Stimulated activated naive CD4-positive, alpha-beta T cell treated with Interleukin-2 at 50 U/mL for 16 hours (primary cell): ENCODE data around the gene RAD17.
"Not testable (repeated sequence)": the region's sequence is repeated elsewhere in the genome, so short reads cannot be mapped to it uniquely, and the experiment has no call there.

ENCODE experiments used
- DNase-seq: peaks from one replicate; lab custom pipeline; 2025; lab: John Stamatoyannopoulos, UW

Gene RAD17

DNA sequence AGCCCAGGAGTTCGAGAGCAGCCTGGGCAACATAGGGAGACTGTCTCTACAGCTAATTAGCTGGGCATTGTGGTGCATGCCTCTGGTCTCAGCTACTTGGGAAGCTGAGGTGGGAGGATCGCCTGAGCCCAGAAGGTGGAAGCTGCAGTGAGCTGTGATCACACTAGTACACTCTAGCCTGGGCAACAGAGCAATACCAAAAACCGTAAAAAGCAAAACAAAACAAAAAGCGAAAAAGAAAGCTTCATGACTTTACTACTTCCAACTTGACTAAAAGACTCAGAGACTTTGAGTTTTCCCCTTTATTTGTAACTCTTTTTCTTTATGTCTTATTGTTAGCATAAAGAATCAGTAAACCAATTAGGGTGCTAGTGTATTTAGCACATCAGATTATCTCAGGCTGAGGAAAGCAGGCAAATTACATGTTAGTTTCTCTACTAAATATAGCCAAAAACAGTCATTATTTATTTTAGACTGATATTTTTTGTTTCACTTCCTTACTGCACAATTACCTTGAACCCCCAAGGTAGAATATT is 5.4 kb downstream of the RAD17 start:
- DNase-seq, result no peak

DNA sequence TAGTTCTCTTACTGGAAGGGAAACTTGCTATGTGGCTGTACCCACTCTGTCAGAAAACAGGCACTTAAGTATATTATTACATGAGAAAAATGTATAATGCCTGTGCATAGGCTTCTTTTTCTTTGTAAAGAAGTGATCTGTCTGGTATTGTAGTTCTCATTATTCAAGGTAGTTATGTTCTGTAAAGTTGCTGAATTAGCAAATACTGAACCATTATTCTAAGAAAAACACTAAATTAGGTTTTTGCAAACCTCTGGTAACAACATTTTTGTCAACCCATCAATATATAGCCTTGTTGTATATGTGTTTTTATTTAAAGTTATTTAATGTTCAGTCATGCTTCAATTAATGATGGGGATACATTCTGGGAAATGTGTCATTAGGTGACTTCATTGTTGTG is 8.8 kb downstream of the RAD17 start:
- DNase-seq, result no peak

DNA sequence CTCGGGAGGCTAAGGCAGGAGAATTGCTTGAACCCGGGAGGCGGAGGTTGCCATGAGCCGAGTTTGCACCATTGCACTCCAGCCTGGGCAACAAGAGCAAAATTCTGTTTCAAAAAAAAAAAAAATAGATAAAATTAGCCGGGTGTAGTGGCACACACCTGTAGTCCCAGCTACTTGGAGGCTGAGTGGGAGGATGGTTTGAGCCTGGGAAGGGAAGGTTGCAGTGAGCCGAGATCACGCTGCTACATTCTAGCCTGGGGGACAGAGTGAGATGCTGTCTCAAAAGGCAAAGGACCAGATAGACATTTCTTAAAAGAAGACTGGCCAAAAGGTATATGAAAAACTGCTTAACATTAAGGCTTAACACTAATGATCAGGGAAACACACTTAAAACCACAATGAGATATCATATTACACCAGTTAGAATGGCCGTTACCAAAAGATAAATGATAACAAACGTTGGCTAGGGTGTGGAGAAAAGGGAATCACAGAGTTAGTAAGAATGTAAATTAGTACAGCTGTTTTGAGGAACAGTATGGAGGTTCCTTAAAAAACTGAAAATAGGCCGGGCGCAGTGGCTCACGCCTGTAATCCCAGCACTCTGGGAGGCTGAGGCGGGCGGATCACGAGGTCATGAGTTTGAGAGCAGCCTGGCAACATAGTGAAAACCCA is 35.2 kb downstream of the RAD17 start:
- DNase-seq, result no peak

DNA sequence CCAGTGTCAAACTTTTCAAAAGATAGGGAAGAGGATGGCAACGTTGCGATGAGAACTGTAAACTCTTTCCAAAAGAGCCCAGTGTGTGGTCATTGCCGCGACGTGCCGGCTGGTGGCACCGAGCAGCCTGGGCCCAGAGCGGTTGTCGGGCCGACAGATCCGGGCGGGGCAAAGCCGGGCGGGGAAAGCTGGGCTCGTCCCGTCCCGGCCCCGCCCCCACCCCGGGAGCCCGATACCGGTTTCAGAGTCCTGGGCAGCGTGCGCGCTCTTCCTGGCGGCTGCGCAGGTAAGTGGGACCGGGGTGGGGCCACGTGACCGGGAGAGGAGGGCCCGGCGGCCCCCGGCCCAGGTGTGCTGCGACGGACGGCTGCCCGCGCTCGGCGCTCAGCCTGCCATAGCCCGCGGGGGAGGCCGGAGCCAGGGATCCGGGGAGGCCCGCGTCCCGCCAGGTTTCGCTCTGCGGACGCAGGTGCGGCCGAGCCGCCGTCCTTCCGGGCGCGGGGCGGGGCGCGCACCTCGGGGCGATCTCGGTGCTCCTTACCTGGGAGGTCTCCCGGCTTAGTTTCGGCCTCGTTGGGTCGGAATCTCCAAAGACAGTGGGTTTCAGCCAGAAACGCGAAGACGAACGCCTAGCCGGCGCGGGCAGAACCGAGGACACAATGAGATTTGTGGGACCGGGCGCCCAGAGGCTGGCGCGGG is 45.4 kb downstream of the RAD17 start, which contains the start of gene MARVELD2:
Gene MARVELD2 (plus strand): TSS at position 232 of the 699 bp plus-strand sequence. CDS start 4,270 bp downstream, outside the sequence.
- peak; percentile 42 for DNase-seq

DNA sequence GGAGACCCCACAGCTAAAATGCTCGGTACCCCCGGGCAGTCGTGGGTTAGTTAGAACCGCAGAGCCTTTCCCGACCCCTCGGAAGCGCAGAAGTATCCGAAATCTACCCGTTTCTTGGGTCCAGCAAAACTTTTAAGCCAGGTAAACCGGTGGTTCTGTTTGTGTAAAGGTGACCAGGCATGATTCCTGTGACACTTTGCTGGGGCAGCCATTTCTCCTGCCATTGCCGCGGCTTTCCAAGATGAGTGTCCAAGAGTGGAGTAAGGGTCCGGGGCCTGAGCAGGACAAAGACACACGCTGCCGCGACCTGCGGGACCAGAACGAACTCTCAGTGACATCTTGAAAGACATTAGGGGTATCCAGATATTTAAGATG is 46.0 kb downstream of the RAD17 start:
- DNase-seq, result no peak

DNA sequence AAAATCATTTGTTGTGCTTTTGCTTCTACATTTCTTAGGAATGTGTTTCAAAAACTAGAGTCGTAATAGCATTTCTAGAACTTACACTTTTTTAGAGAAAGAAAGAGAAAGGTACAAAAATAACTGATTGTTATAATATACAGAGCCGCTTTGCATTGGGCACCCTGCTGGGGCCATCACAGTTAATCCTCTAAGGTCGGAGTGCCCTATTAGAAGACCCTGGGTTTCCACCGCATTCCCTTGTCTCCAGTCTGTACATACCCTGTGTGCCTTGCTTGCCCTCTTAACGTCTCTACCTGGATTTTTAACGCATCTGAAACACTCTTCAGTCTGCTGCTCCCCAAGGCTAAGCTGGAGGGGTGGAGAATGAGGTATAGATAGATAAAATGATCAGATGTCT is 46.6 kb downstream of the RAD17 start:
- no peak for DNase-seq

DNA sequence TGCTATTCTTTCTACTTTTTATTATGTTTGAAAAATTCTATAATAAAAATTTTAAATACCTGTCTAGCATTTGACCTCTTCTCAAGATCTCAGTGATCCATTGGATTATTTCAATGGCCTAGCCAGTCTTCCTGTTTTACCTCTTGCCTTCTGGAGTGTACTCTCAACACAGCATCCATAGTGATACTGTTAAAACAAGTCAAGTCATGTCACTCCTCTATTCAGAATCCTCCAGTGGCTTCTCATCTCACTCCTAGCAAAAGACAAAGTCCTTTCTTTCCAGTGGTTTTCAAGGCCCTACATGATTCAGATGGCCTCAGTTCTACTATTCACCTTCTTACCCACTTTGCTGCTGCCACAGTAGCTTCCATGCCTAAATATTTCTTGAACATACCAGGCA is 47.1 kb downstream of the RAD17 start:
- DNase-seq, result no peak

DNA sequence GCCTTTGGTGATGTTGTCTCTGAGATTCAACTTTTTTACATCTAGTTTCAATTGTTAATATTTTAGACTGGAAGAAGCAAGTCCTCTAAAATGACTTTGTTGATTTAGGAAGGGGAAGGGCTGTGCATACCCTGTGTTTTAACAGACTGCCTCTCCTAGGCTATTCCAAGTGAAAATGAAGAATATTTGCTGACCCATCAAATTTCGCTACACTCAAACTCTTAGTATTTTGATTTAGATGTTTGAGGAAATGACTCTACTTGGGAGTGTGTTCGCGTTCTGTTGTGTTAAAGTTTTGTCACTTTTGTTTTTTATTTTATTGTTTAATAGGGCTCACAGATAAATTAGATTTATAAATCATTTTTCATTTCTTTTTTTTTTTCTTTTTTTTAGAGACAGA is 48.9 kb downstream of the RAD17 start:
- no peak for DNase-seq

DNA sequence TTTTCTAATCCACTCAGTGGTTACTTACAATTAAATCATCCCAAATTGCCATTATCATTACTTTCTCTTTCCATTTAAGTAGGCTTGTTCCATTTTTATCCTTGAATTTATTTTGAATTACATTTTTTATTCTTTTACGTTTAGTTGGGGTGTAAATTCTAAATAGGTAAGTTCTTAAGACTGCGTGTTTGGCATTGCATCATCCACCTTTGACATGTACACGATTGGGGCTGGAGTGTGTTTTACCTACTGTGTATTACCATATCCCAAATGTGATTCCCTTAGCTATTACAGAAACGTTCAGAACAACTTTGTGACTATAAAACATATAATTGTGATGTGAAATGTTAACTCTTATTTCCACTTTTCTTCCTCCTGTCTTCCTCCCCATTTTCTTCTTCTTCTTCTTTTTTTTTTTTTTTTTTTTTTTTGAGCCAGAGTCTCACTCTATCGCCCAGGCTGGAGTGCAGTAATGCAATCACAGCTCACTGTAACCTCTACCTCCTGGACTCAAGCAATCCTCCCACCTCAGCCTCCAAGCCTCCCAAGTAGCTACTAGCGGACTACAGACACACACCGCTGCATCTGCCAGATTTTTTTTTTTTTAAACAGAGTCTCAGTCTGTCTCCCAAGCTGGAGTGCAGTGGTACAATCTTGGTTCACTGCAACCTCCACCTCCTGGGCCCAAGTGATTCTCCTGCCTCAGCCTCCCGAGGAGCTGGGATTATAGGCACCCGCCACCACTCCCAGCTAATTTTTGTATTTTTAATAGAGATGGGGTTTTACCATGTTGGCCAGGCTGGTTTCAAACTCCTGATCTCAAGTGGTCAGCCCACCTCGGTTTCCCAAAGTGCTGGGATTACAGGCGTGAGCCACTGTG is 62.0 kb downstream of the RAD17 start:
- no peak for DNase-seq

DNA sequence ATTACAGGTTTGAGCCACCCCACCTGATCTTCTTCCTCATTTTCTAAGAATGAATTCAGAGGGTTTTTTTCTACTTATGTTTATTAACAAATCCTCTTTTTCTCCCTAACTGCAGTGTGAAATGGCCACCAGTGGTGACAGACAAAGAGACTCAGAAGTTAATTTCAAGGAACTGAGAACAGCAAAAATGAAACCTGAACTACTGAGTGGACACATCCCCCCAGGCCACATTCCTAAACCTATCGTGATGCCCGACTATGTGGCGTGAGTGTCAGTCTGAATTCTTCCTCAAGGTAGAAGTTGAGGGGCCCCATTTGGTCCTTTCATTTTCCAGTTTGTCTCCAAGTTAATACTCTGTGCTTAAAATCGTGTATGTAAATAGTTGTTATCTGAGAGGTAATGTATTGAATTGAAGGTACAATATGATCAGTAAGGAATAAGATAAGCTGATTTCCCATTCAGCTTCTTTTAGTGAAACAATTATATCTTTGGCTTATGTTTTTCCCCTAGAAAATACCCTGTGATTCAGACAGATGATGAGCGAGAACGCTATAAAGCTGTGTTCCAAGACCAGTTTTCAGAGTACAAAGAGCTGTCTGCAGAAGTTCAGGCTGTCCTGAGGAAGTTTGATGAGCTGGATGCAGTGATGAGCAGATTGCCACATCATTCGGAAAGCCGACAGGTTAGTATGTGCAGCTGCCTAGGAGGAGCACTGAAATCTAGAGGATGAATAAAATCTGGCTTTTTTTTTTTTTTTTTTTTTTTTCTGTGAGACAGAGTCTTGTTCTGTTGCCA is 63.0 kb downstream of the RAD17 start:
- no peak for DNase-seq

DNA sequence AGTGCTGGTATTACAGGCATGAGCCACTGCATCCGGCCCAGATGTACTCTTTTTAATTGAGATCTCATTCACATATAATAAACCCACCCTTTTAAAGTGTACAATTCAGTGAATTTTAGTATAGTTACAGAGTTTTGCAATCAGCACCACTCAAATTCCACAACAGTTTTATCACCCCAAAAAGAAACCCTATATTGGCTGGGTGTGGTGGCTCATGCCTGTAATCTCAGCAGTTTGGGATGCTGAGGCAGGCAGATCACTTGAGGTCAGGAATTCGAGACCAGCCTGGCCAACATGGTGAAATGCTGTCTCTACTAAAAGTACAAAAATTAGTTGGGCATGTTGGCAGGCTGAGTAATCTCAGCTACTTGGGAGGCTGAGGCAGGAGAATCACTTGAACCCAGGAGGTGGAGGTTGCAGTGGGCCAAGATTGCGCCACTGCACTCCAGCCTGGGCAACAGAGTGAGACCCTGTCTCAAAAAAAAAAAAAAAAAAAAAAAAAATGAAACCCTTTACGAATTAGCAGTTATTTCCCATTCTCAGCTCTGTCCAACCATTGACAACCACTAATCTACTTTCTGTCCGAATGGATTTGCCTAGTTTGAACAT is 65.8 kb downstream of the RAD17 start:
- DNase-seq, result not testable (repeated sequence)

DNA sequence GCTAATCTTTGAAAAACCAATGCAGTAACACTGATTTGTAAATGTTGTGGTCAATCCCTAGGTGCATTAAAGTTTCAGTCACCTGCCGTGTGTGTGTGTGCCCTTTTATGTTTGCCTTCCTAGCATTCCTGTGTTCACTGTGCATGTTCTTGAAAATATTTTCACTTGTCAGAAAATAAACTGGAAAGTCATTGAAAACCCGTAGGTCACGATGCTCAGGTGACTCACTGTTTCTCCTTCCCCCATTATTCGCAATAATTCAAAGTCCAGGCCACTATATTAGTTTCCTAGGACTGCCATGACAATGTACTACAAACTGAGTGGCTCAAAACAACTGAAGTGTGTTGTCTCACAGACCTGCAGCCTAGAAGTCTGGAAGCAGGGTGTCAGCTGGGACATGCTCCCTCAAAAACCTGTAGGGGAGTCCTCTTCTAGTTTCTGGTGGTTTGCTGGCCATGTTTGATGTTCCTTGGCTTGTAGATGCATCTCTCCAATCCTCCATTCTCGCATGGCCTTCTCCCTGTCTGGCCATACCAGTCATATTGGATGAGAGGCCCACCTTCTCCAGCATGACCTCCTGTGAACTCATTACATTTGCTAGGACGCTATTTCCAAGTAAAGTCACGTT is 74.6 kb downstream of the RAD17 start:
- no peak for DNase-seq

DNA sequence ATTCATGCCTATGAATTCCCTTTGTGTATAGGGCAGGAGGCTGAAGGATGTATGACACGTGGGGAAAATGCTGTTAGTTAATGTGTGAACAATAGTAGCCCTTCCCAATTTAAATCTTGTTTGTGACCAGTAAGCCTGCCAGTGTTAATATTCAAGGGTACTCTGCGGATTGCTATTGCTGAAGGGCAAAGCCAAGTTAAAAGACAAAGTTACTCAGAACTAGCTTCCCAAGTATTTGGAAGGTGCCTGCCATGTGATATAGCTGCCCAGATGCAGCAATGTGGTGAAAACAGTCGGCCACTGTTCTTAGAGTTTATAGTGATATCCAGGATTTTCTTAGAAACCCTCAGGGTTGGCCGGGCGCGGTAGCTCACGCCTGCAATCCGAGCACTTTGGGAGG is 79.9 kb downstream of the RAD17 start:
- no peak for DNase-seq

DNA sequence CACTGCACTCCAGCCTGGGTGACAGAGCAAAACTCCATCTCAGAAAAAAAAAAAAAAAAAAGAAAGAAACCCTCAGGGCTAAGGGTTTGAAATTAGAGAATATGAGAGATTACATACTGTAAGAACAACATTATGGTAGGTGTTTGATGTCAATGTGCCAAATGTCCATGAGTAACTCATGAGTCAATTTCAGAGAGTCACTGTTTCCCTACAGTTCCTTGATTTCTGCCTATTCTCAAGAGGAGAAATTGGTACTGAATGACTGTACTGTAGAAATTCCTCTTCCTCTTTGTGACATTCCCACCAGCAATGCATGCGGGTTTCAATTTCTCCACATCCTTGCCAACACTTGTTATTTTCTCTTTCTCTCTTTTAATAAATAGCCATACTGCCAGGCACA is 80.5 kb downstream of the RAD17 start:
- no peak for DNase-seq

DNA sequence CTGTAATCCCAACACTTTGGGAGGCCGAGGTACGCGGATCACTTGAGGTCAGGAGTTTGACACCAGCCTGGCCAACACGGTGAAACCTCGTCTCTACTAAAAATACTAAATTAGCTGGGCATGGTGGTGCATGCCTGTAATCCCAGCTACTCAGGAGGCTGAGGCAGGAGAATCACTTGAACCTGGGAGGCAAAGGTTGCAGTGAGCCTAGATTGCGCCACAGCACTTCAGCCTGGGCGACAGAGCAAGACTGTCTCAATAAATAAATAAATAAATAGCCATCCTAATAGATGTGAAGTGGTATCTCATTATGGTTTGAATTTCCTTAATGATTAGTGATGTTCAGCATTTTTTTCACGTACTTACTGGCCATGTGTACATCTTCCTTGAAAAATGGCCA is 80.9 kb downstream of the RAD17 start:
- DNase-seq, result not testable (repeated sequence)

DNA sequence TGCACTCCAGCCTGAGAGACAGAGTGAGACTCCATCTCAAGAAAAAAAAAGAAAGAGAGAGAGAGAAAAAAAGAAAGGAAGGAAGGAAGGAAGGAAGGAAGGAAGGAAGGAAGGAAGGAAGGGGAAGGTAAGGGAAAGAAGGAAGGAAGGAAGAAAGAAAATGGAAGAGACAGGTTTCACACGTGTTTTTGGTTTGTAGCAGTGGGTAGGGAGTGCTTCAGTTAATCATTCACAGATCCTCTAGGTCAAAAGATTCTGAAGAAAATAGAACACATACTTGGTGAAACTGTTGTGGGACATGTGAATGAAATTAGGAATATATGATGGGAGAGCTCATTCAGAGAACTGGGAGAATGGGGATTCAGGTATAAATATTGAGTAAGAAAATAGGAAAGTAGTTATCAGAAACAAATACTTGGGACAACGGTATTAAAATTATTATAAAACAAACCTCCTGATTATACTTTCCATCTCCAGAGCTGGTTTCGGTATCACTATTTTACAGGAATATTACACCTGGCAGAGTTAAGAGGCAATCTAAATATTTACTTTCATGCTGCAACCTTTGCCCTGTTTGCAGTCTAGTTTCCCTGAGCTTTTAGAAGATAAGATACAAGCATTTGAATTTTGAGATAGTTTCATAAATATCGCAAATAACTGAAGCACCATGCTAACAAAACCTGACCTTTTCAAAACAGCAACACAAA is 82.5 kb downstream of the RAD17 start:
- no peak for DNase-seq

DNA sequence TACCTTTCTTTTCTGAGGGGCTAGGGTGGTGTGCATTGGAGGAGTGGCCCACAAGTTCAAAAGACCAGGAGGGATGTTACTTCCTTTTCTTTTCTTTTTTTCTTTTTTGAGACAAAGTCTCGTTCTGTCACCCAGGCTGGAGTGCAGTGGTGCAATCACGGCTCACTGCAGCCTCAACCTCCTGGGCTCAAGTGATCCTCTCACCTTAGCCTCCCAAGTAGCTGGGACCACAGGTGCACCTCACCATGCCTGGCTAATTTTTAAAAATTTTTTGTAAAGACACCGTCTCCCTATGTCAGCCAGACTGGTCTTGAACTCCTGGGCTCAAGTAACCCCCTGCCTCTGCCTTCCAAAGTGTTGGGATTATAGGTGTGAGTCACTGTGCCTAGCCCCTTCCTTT is 83.9 kb downstream of the RAD17 start:
- DNase-seq, result not testable (repeated sequence)

DNA sequence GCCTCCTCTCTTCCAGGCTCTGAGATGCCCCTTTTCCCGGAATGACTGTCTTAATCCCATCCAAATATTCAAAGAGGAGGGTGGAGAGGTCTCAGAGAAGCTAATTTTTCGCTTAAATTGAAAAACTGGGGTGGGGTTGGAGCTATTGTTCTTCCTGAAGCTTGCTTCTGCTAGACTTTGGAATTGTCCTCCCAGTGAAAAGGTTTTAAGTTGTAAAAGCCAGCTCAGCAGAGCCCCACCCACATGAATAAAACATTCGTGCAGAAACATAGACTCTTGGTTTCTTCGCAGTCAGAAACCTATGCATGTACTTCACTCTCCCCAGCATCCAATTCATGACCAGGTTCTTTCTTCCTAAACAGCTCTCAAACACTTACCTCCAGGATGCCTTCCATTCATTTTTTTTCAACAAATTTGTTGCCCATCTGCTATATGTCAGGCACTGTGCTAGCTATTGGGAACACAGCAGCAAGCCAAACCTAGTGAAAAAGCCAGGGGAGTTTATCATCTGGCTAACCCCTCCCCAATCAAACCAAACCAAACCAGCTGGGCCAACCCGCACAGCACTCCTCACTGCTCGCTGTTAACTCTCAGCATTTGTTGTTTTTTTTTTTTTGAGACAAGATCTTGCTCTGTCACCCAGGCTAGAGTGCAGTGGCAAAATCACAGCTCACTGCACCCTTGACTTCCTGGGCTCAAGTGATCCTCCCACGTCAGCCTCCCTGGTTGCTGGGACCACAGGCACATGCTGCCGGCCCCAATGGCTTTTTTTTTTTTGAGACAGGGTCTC is 85.0 kb downstream of the RAD17 start:
- DNase-seq, result no peak

DNA sequence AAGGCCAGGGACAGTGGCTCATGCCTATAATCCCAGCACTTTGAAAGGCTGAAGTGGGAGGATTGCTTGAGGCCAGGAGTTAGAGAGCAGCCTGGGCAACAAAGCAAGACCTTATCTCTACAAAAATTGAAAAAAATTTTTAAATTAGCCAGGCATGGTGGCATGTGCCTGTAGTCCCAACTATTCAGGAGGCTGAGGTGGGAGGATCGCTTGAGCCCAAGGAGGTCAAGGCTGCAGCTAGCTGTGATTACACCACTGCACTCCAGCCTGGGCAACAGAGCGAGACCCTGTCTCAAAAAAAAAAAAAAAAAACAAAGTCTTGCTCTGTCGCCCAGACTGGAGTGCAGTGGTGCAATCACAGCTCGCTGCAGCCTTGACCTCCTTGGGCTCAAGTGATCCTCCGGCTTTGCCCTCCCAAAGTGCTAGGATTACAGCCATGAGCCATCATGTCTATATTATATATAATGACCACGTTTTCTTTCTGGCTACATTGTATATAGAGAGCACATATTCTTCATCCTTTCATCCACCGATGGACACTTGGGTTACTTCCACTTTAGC is 85.9 kb downstream of the RAD17 start:
- not testable (repeated sequence) for DNase-seq
